Prostate gland (tissue), 2 donors: ENCODE results near the gene PTPRD.

ENCODE experiments used
- CTCF ChIP-seq, 4 experiments: fragments of 200-600 bp in 2 of 4; fragments of 450-650 bp in 2 of 4; sonication (generic) in 2 of 4; IDR thresholded peaks; 1 replicate in 3 of 4; 2 replicates in 1 of 4; pipeline ENCODE4 v1.5.1; 2016 to 2019; ENCODE audit warnings: antibody characterized with exemption in 4 of 4, mild to moderate bottlenecking in 2 of 4, moderate library complexity in 2 of 4
- POLR2A ChIP-seq: fragments of 450-650 bp; IDR thresholded peaks from one replicate; pipeline ENCODE4 v1.6.1; 2016; ENCODE audit warnings: antibody characterized with exemption, mild to moderate bottlenecking
- POLR2AphosphoS5 ChIP-seq: sonication (generic); formaldehyde crosslinking; IDR thresholded peaks from one replicate; pipeline ENCODE4 v1.6.1; 2017; ENCODE audit warnings: antibody characterized with exemption

GRCh38 chr9:8709731-8710130 lies 1903.1 kb downstream of the PTPRD start:
- TF ChIP-seq CTCF (IDR thresholded peaks at IDR 0.05) (no peak), POLR2AphosphoS5 (no peak), POLR2A (no peak)
